Mesenchymal stem cell (in vitro differentiated cells and primary cell): Measurements from ENCODE around the gene NIPAL3.

Source experiments
- DNase-seq: peaks from one replicate; pipeline ENCODE4 v3.0.0-alpha.2; 2013
- H2AFZ ChIP-seq: one replicate; pipeline ENCODE4 v1.6.1; 2013; ENCODE audit warnings: low read depth, mild to moderate bottlenecking, control low read depth, inconsistent platforms, low read length, moderate library complexity
- H2AK5ac ChIP-seq: 2 replicates; pipeline ENCODE4 v1.6.1; 2013; ENCODE audit warnings: low read length, moderate library complexity, mild to moderate bottlenecking, inconsistent platforms; ENCODE audit not compliant: severe bottlenecking
- H2BK120ac ChIP-seq: one replicate; pipeline ENCODE4 v1.6.1; 2013; ENCODE audit warnings: low read depth, mild to moderate bottlenecking, inconsistent platforms, low read length, moderate library complexity
- H2BK12ac ChIP-seq, 2 experiments: one replicate each; pipeline ENCODE4 v1.6.1; 2013; ENCODE audit warnings: inconsistent platforms in 2 of 2, low read length in 2 of 2, mild to moderate bottlenecking in 2 of 2, moderate library complexity in 2 of 2, control low read depth in 1 of 2
- H2BK15ac ChIP-seq: one replicate; pipeline ENCODE4 v1.6.1; 2013; ENCODE audit warnings: mild to moderate bottlenecking, low read depth, inconsistent platforms; ENCODE audit not compliant: poor library complexity, severe bottlenecking
- H2BK5ac ChIP-seq: 2 replicates; pipeline ENCODE4 v1.6.1; 2013; ENCODE audit warnings: low read depth, mild to moderate bottlenecking, low read length, control low read depth, inconsistent platforms; ENCODE audit not compliant: poor library complexity, severe bottlenecking
- H3K14ac ChIP-seq, 2 experiments: one replicate each; pipeline ENCODE4 v1.6.1; 2013; ENCODE audit warnings: inconsistent platforms in 2 of 2, low read length in 2 of 2, control low read depth in 1 of 2, mild to moderate bottlenecking in 1 of 2, moderate library complexity in 1 of 2
- H3K18ac ChIP-seq, 2 experiments: one replicate each; pipeline ENCODE4 v1.6.1; 2013; ENCODE audit warnings: inconsistent platforms in 2 of 2, low read length in 2 of 2, control low read depth in 1 of 2, low read depth in 1 of 2, mild to moderate bottlenecking in 1 of 2
- H3K23ac ChIP-seq, 2 experiments: one replicate each; pipeline ENCODE4 v1.6.1; 2013; ENCODE audit warnings: inconsistent platforms in 2 of 2, low read length in 2 of 2, mild to moderate bottlenecking in 2 of 2, moderate library complexity in 2 of 2, control low read depth in 1 of 2
- H3K27ac ChIP-seq: 2 replicates; pipeline ENCODE4 v1.5.1; 2013; ENCODE audit warnings: mild to moderate bottlenecking, moderate library complexity, low read length, control low read depth, inconsistent platforms; ENCODE audit not compliant: poor library complexity, severe bottlenecking
- H3K27me3 ChIP-seq, 2 experiments: 2 replicates each; pipeline versions ENCODE4 v1.6.1 to v1.7.0; 2013; ENCODE audit warnings: low read length in 2 of 2, mild to moderate bottlenecking in 2 of 2, moderate library complexity in 2 of 2, control low read depth in 1 of 2, inconsistent platforms in 1 of 2; ENCODE audit not compliant: control insufficient read depth in 1 of 2, insufficient read depth in 1 of 2
- H3K36me3 ChIP-seq, 2 experiments: 2 replicates each; pipeline versions ENCODE4 v1.6.1 to v1.7.0; 2013; ENCODE audit warnings: low read length in 2 of 2, control low read depth in 1 of 2, inconsistent platforms in 1 of 2, low read depth in 1 of 2, mild to moderate bottlenecking in 1 of 2; ENCODE audit not compliant: insufficient read depth in 2 of 2, control insufficient read depth in 1 of 2
- H3K4ac ChIP-seq, 2 experiments: one replicate each; pipeline ENCODE4 v1.6.1; 2013; ENCODE audit warnings: inconsistent platforms in 2 of 2, low read length in 2 of 2, mild to moderate bottlenecking in 2 of 2, moderate library complexity in 2 of 2, control low read depth in 1 of 2, low read depth in 1 of 2
- H3K4me1 ChIP-seq: 2 replicates; pipeline ENCODE4 v1.6.1; 2013; ENCODE audit warnings: low read depth, low read length, control low read depth; ENCODE audit not compliant: control insufficient read depth, insufficient read depth
- H3K4me2 ChIP-seq: 2 replicates; pipeline ENCODE4 v1.6.1; 2013; ENCODE audit warnings: low read length, mild to moderate bottlenecking, inconsistent platforms; ENCODE audit not compliant: poor library complexity, severe bottlenecking
- H3K4me3 ChIP-seq, 2 experiments: 2 replicates each; pipeline versions ENCODE4 v1.5.1 to v1.7.0; 2013; ENCODE audit warnings: low read length in 2 of 2, mild to moderate bottlenecking in 2 of 2, control low read depth in 1 of 2, low read depth in 1 of 2; ENCODE audit not compliant: insufficient read depth in 1 of 2
- H3K79me1 ChIP-seq: replicated peaks from 2 replicates; pipeline ENCODE4 v1.6.1; 2013; ENCODE audit warnings: mild to moderate bottlenecking, control low read depth, low read length, inconsistent platforms; ENCODE audit not compliant: poor library complexity, severe bottlenecking
- H3K9ac ChIP-seq: 2 replicates; pipeline ENCODE4 v1.7.0; 2013; ENCODE audit warnings: mild to moderate bottlenecking, low read length, moderate library complexity
- H3K9me3 ChIP-seq: 2 replicates; pipeline ENCODE4 v1.7.0; 2013; ENCODE audit warnings: mild to moderate bottlenecking, low read length; ENCODE audit not compliant: control insufficient read depth
- H4K8ac ChIP-seq: one replicate; pipeline ENCODE4 v1.6.1; 2013; ENCODE audit warnings: inconsistent platforms, mild to moderate bottlenecking, low read length, moderate library complexity
- H4K91ac ChIP-seq: one replicate; pipeline ENCODE4 v1.6.1; 2013; ENCODE audit warnings: mild to moderate bottlenecking, low read length, inconsistent platforms
- WGBS: methylation state at CpG from one replicate; pipeline ENCODE4 v1.1.7; 2013; ENCODE audit warnings: mixed read lengths; 5-methylcytosine and 5-hydroxymethylcytosine counted together

NIPAL3 gene

GRCh38 chr1:24384251-24385090 is 31.1 kb upstream of the NIPAL3 start:
- Histone ChIP-seq H2AFZ (no peak overlapping the region), H3K9me3 (no peaks in the 10 kb centered on the region), H3K4me3 (no peak overlapping the region), H3K18ac (peak overlapping the region; percentile 74 to 80), H2BK12ac (peak overlapping the region; percentile 87 to 94), H3K14ac (peak overlapping the region in 1 of 2 experiments; percentile 19), H3K27ac (no peak overlapping the region), H2BK120ac (peak overlapping the region; percentile 19), H3K4ac (peak overlapping the region; percentile 53 to 59), H3K4me2 (no peak overlapping the region), H3K4me1 (peaks cover 19% of the 10 kb centered on the region), H2BK5ac (no peak overlapping the region), H3K9ac (peak overlapping the region; percentile 38), H4K8ac (peak overlapping the region; percentile 35), H3K36me3 (peaks cover 3 to 9% of the 10 kb centered on the region in 2 experiments), H2AK5ac (no peak overlapping the region), H3K79me1 (no peaks in the 10 kb centered on the region), H2BK15ac (peak overlapping the region; percentile 82), H4K91ac (peak overlapping the region; percentile 53), H3K23ac (no peak overlapping the region), H3K27me3 (no peaks in the 10 kb centered on the region)
- WGBS, result 72% methylated on average over 10 of the region's 13 CpGs
- DNase-seq, result peak; percentile 96

- Histone ChIP-seq H3K27ac (no peak overlapping the region), H2AFZ (no peak overlapping the region), H2BK5ac (no peak overlapping the region), H3K4me3 (no peak overlapping the region), H3K4ac (no peak overlapping the region), H3K18ac (peak overlapping the region in 1 of 2 experiments; percentile 44), H3K14ac (peak overlapping the region in 1 of 2 experiments; percentile 20), H3K9ac (peak overlapping the region; percentile 38), H4K91ac (peak overlapping the region; percentile 53), H2BK120ac (no peak overlapping the region), H4K8ac (no peak overlapping the region), H2BK15ac (peak overlapping the region; percentile 82), H3K27me3 (no peaks in the 10 kb centered on the region), H3K79me1 (no peaks in the 10 kb centered on the region), H3K23ac (no peak overlapping the region), H3K9me3 (no peaks in the 10 kb centered on the region), H3K4me1 (peaks cover 19% of the 10 kb centered on the region), H3K36me3 (peaks cover 3 to 8% of the 10 kb centered on the region in 2 experiments), H2BK12ac (peak overlapping the region; percentile 76 to 87), H3K4me2 (no peak overlapping the region), H2AK5ac (no peak overlapping the region)
- 78% methylated on average over 12 of the region's 12 CpGs for WGBS
- DNase-seq, result peak; percentile 50
Observed at GRCh38 chr1:24385160-24385940, 30.3 kb upstream of the NIPAL3 start.

GRCh38 chr1:24386241-24386640 is 29.4 kb upstream of the NIPAL3 start:
- Histone ChIP-seq H4K91ac (no peak overlapping the region), H3K9me3 (no peaks in the 10 kb centered on the region), H2BK15ac (no peak overlapping the region), H3K14ac (no peak overlapping the region), H2BK12ac (no peak overlapping the region), H3K9ac (no peak overlapping the region), H4K8ac (no peak overlapping the region), H3K18ac (no peak overlapping the region), H3K79me1 (no peaks in the 10 kb centered on the region), H2AFZ (no peak overlapping the region), H3K23ac (no peak overlapping the region), H3K4ac (no peak overlapping the region), H3K36me3 (peaks cover 3 to 8% of the 10 kb centered on the region in 2 experiments), H2AK5ac (no peak overlapping the region), H3K4me3 (no peak overlapping the region), H2BK5ac (no peak overlapping the region), H3K27me3 (no peaks in the 10 kb centered on the region), H3K4me2 (no peak overlapping the region), H2BK120ac (no peak overlapping the region), H3K4me1 (peaks cover 19% of the 10 kb centered on the region), H3K27ac (no peak overlapping the region)
- DNase-seq, result no peak
- WGBS, result 94% methylated on average over 9 of the region's 9 CpGs

GRCh38 chr1:24386931-24387330 is 28.7 kb upstream of the NIPAL3 start:
- H3K14ac ChIP-seq, result no peak overlapping the region
- H3K4me3 ChIP-seq, result no peak overlapping the region
- no peak overlapping the region for H3K4ac ChIP-seq
- no peaks in the 10 kb centered on the region for H3K27me3 ChIP-seq
- H3K27ac ChIP-seq, result no peak overlapping the region
- no peak overlapping the region for H3K9ac ChIP-seq
- no peak for DNase-seq
- peaks cover 19% of the 10 kb centered on the region for H3K4me1 ChIP-seq
- H2AFZ ChIP-seq, result no peak overlapping the region
- H3K18ac ChIP-seq, result no peak overlapping the region
- WGBS, result 93% methylated on average over 11 of the region's 11 CpGs
- H2BK15ac ChIP-seq, result no peak overlapping the region
- no peak overlapping the region for H2BK120ac ChIP-seq
- H3K23ac ChIP-seq, result no peak overlapping the region
- H3K9me3 ChIP-seq, result no peaks in the 10 kb centered on the region
- H3K36me3 ChIP-seq, result peaks cover 3 to 5% of the 10 kb centered on the region in 2 experiments
- H2BK12ac ChIP-seq, result no peak overlapping the region
- H4K8ac ChIP-seq, result no peak overlapping the region
- H4K91ac ChIP-seq, result no peak overlapping the region
- H3K4me2 ChIP-seq, result no peak overlapping the region
- H3K79me1 ChIP-seq, result no peaks in the 10 kb centered on the region
- no peak overlapping the region for H2AK5ac ChIP-seq
- H2BK5ac ChIP-seq, result no peak overlapping the region
